GM23338 (cell line): ENCODE data around the gene MYLK2. TPM values are rescaled to one million over a fixed set of nuclear protein-coding genes. Genes with fewer than 3 reads are reported as not detected.

Source experiments
- ATAC-seq: fragments of 200-7000 bp; cut with Tn5 transposase; 3 replicates; pipeline ENCODE4 v1.9.1; 2020
- DNase-seq: peaks from one replicate; pipeline ENCODE4 v3.0.0-alpha.2; 2015; ENCODE audit warnings: low spot score
- H2AFZ ChIP-seq: fragments of 200-600 bp; sonication (generic); 2 replicates; pipeline ENCODE4 v1.8.0; 2016; ENCODE audit warnings: antibody characterized with exemption, mild to moderate bottlenecking, moderate library complexity
- H3F3A ChIP-seq: fragments of 200-600 bp; sonication (generic); replicated peaks from 2 replicates; pipeline ENCODE4 v1.8.0; 2017; ENCODE audit warnings: antibody characterized with exemption, mixed run types, low read depth
- H3K27ac ChIP-seq: fragments of 200-600 bp; sonication (generic); 2 replicates; pipeline ENCODE4 v1.6.1; 2016; ENCODE audit warnings: low read depth
- H3K27me3 ChIP-seq: fragments of 200-600 bp; sonication (generic); 2 replicates; pipeline ENCODE4 v1.8.0; 2016; ENCODE audit warnings: mild to moderate bottlenecking, mixed run types, moderate library complexity; ENCODE audit not compliant: insufficient read depth
- H3K36me3 ChIP-seq: fragments of 200-600 bp; sonication (generic); 2 replicates; pipeline ENCODE4 v1.8.0; 2016; ENCODE audit warnings: mild to moderate bottlenecking; ENCODE audit not compliant: insufficient read depth
- H3K4me1 ChIP-seq: fragments of 200-600 bp; sonication (generic); 2 replicates; pipeline ENCODE4 v1.8.0; 2016; ENCODE audit warnings: mild to moderate bottlenecking, moderate library complexity; ENCODE audit not compliant: insufficient read depth
- H3K4me2 ChIP-seq: fragments of 200-600 bp; sonication (generic); 2 replicates; pipeline ENCODE4 v1.7.1; 2017; ENCODE audit warnings: mixed run types
- H3K4me3 ChIP-seq: fragments of 200-600 bp; sonication (generic); 2 replicates; pipeline ENCODE4 v1.6.1; 2016; ENCODE audit warnings: mixed run types
- H3K79me2 ChIP-seq: fragments of 200-600 bp; sonication (generic); replicated peaks from 2 replicates; pipeline ENCODE4 v1.8.0; 2017; ENCODE audit warnings: mild to moderate bottlenecking; ENCODE audit not compliant: insufficient read depth
- H3K9me2 ChIP-seq: fragments of 200-600 bp; sonication (generic); 2 replicates; pipeline ENCODE4 v1.8.0; 2017; ENCODE audit not compliant: insufficient read depth
- H4K20me1 ChIP-seq: fragments of 200-600 bp; sonication (generic); replicated peaks from 2 replicates; pipeline ENCODE4 v1.8.0; 2017; ENCODE audit warnings: mild to moderate bottlenecking; ENCODE audit not compliant: insufficient read depth
- H3K27ac Mint-ChIP-seq: 2 replicates; pipeline ENCODE4 v1.8.0; 2020; ENCODE audit warnings: inconsistent platforms, mild to moderate bottlenecking, moderate library complexity, mixed read lengths
- H3K27me3 Mint-ChIP-seq: 3 replicates; pipeline ENCODE4 v1.8.0; 2022; ENCODE audit warnings: low read depth, mild to moderate bottlenecking, moderate library complexity, mixed read lengths, inconsistent platforms; ENCODE audit not compliant: insufficient read depth, poor library complexity
- H3K36me3 Mint-ChIP-seq: 3 replicates; pipeline ENCODE4 v1.8.0; 2021; ENCODE audit warnings: low read depth, mild to moderate bottlenecking, inconsistent platforms, moderate library complexity, mixed read lengths
- H3K4me1 Mint-ChIP-seq: 3 replicates; pipeline ENCODE4 v1.8.0; 2020; ENCODE audit warnings: mild to moderate bottlenecking, inconsistent platforms, mixed read lengths
- H3K4me3 Mint-ChIP-seq: 3 replicates; pipeline ENCODE4 v1.8.0; 2021; ENCODE audit warnings: moderate library complexity, mild to moderate bottlenecking, inconsistent platforms, mixed read lengths
- H3K9me3 Mint-ChIP-seq: 3 replicates; pipeline ENCODE4 v1.8.0; 2020; ENCODE audit warnings: moderate library complexity, mild to moderate bottlenecking, inconsistent platforms, mixed read lengths
- EZH2phosphoT487 ChIP-seq: fragments of 200-600 bp; sonication (generic); IDR thresholded peaks from one replicate; pipeline ENCODE4 v1.8.1; 2018; ENCODE audit warnings: antibody characterized with exemption; ENCODE audit not compliant: unreplicated experiment
- JUNB ChIP-seq: IDR thresholded peaks from one replicate; pipeline ENCODE4 v1.6.1; 2016; ENCODE audit warnings: antibody characterized with exemption; ENCODE audit not compliant: unreplicated experiment
- STAT1 ChIP-seq: IDR thresholded peaks from one replicate; pipeline ENCODE4 v1.6.1; 2016; ENCODE audit warnings: antibody characterized with exemption; ENCODE audit not compliant: unreplicated experiment
- ZNF462 ChIP-seq: fragments of 250-450 bp; sonication (Bioruptor Pico); IDR thresholded peaks from 2 replicates; pipeline ENCODE4 v1.5.0; 2020; ENCODE audit warnings: mild to moderate bottlenecking, moderate library complexity
- polyA plus RNA-seq: library from polyadenylated mRNA; unstranded; fragments of >200 nt; fragmentation: Nextera tagmentation; extraction: Ambion mirVana; gene quantifications from 2 replicates; pipeline ENCODE4 v1.2.1, GENCODE V29; 2016
- total RNA-seq: library from RNA; depleted of rRNA; stranded (reverse); fragments of >200 nt; shearing (Covaris generic); gene quantifications from 2 replicates; pipeline ENCODE4 v1.2.3, GENCODE V29; 2014
- TF ChIP-seq, protein P1 (sequence below): IDR thresholded peaks from 2 replicates; pipeline ENCODE4 v1.6.1; 2016; ENCODE audit warnings: antibody characterized with exemption
- TF ChIP-seq, protein P2 (sequence below), 2 experiments: fragments of 200-600 bp in 1 of 2; sonication (generic) in 1 of 2; conservative IDR thresholded peaks; 2 replicates each; pipeline versions ENCODE4 v1.5.1 to v1.6.1; 2016 to 2017; ENCODE audit warnings: antibody characterized with exemption in 2 of 2, low read depth in 2 of 2, mild to moderate bottlenecking in 2 of 2, moderate library complexity in 1 of 2

MYLK2 gene
- total and polyA plus RNA-seq, 2 experiments from 2014 or later = 0.21 to 0.28 TPM

GRCh38 chr20:31815408-31816188 is 3.6 kb upstream of the MYLK2 start (continued):
- TF ChIP-seq EZH2phosphoT487 (no peak), JUNB (no peak)
- TF ChIP-seq, protein P1, sequence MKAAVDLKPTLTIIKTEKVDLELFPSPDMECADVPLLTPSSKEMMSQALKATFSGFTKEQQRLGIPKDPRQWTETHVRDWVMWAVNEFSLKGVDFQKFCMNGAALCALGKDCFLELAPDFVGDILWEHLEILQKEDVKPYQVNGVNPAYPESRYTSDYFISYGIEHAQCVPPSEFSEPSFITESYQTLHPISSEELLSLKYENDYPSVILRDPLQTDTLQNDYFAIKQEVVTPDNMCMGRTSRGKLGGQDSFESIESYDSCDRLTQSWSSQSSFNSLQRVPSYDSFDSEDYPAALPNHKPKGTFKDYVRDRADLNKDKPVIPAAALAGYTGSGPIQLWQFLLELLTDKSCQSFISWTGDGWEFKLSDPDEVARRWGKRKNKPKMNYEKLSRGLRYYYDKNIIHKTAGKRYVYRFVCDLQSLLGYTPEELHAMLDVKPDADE = no peak

- Histone ChIP-seq H3K36me3 (no peaks in the 10 kb centered on the region), H3K9me2 (no peaks in the 10 kb centered on the region)
- H3K9me3 Mint-ChIP-seq = no peaks in the 10 kb centered on the region
Measured at GRCh38 chr20:31816221-31816620, 2.9 kb upstream of the MYLK2 start.

More at GRCh38 chr20:31816221-31816620, 2.9 kb upstream of the MYLK2 start:
- Histone ChIP-seq H3F3A (0 out of 2 replicates have a peak, but pooled peaks cover 6% of the 10 kb centered on the region), H3K79me2 (no peaks in the 10 kb centered on the region), H4K20me1 (peaks cover 7% of the 10 kb centered on the region), H3K4me3 (no peak overlapping the region), H3K27ac (no peak overlapping the region), H3K4me2 (no peak overlapping the region), H3K27me3 (no peaks in the 10 kb centered on the region), H2AFZ (no peak overlapping the region), H3K4me1 (peaks cover 8% of the 10 kb centered on the region)
- no peak for ATAC-seq
- Mint-ChIP-seq H3K27ac (no peak overlapping the region), H3K4me1 (peaks cover 9% of the 10 kb centered on the region), H3K36me3 (no peaks in the 10 kb centered on the region), H3K4me3 (no peak overlapping the region; the same call in 2 of the 3 replicates), H3K27me3 (peaks cover 9% of the 10 kb centered on the region)
- TF ChIP-seq, protein P1 = no peak
- TF ChIP-seq, protein P2, sequence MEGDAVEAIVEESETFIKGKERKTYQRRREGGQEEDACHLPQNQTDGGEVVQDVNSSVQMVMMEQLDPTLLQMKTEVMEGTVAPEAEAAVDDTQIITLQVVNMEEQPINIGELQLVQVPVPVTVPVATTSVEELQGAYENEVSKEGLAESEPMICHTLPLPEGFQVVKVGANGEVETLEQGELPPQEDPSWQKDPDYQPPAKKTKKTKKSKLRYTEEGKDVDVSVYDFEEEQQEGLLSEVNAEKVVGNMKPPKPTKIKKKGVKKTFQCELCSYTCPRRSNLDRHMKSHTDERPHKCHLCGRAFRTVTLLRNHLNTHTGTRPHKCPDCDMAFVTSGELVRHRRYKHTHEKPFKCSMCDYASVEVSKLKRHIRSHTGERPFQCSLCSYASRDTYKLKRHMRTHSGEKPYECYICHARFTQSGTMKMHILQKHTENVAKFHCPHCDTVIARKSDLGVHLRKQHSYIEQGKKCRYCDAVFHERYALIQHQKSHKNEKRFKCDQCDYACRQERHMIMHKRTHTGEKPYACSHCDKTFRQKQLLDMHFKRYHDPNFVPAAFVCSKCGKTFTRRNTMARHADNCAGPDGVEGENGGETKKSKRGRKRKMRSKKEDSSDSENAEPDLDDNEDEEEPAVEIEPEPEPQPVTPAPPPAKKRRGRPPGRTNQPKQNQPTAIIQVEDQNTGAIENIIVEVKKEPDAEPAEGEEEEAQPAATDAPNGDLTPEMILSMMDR (conservative IDR thresholded peaks at IDR 0.05; ENCODE audit: low read depth in 2 of 2) = no peak
- TF ChIP-seq STAT1 = no peak
- no peak for TF ChIP-seq ZNF462 (CRISPR knock-in tag)
- no peak for DNase-seq
